ENCODE measurements around the gene GCNT1. TPM values are rescaled to one million over a fixed set of nuclear protein-coding genes. Genes with fewer than 3 reads are reported as not detected.

GCNT1 gene
- total RNA-seq, 1 donor from 2014 or later: 8.0 TPM

GRCh38 chr9:76448501-76448900 is 10.5 kb upstream of the GCNT1 start:
- Mint-ChIP-seq H3K27me3 (ENCODE audit: unreplicated experiment) (peaks cover 5% of the 10 kb centered on the region), H3K4me3 (ENCODE audit: unreplicated experiment) (no peak overlapping the region), H3K4me1 (ENCODE audit: unreplicated experiment) (peaks cover 19% of the 10 kb centered on the region), H3K9me3 (ENCODE audit: unreplicated experiment) (no peaks in the 10 kb centered on the region), H3K27ac (ENCODE audit: unreplicated experiment) (no peak overlapping the region), H3K36me3 (ENCODE audit: unreplicated experiment) (no peaks in the 10 kb centered on the region)
- no peak for DNase-seq (ENCODE audit: extremely low spot score, unreplicated experiment)
- TF ChIP-seq CTCF (IDR thresholded peaks at IDR 0.05): no peak

GRCh38 chr9:76451234-76451633 is 7.7 kb upstream of the GCNT1 start:
- no peak for DNase-seq (ENCODE audit: extremely low spot score, unreplicated experiment)
- no peak for TF ChIP-seq CTCF (IDR thresholded peaks at IDR 0.05)
- no peak overlapping the region for H3K4me3 Mint-ChIP-seq (ENCODE audit: unreplicated experiment)

GRCh38 chr9:76452839-76453238 is 6.1 kb upstream of the GCNT1 start:
- Mint-ChIP-seq H3K27ac (ENCODE audit: unreplicated experiment) (no peak overlapping the region), H3K9me3 (ENCODE audit: unreplicated experiment) (no peaks in the 10 kb centered on the region), H3K4me1 (ENCODE audit: unreplicated experiment) (peaks cover 26% of the 10 kb centered on the region), H3K4me3 (ENCODE audit: unreplicated experiment) (no peak overlapping the region), H3K27me3 (ENCODE audit: unreplicated experiment) (no peaks in the 10 kb centered on the region), H3K36me3 (ENCODE audit: unreplicated experiment) (no peaks in the 10 kb centered on the region)
- no peak for TF ChIP-seq CTCF (IDR thresholded peaks at IDR 0.05)
- DNase-seq (ENCODE audit: extremely low spot score, unreplicated experiment): no peak

More at GRCh38 chr9:76451234-76451633, 7.7 kb upstream of the GCNT1 start:
- peaks cover 25% of the 10 kb centered on the region for H3K4me1 Mint-ChIP-seq (ENCODE audit: unreplicated experiment)
- H3K36me3 Mint-ChIP-seq (ENCODE audit: unreplicated experiment): no peaks in the 10 kb centered on the region
- no peak overlapping the region for H3K27ac Mint-ChIP-seq (ENCODE audit: unreplicated experiment)
- no peaks in the 10 kb centered on the region for H3K9me3 Mint-ChIP-seq (ENCODE audit: unreplicated experiment)
- no peaks in the 10 kb centered on the region for H3K27me3 Mint-ChIP-seq (ENCODE audit: unreplicated experiment)

GRCh38 chr9:76453785-76454184 is 5.2 kb upstream of the GCNT1 start:
- Mint-ChIP-seq H3K4me1 (ENCODE audit: unreplicated experiment) (peaks cover 28% of the 10 kb centered on the region), H3K27me3 (ENCODE audit: unreplicated experiment) (no peaks in the 10 kb centered on the region), H3K36me3 (ENCODE audit: unreplicated experiment) (no peaks in the 10 kb centered on the region), H3K27ac (ENCODE audit: unreplicated experiment) (no peak overlapping the region), H3K9me3 (ENCODE audit: unreplicated experiment) (no peaks in the 10 kb centered on the region), H3K4me3 (ENCODE audit: unreplicated experiment) (no peak overlapping the region)
- no peak for DNase-seq (ENCODE audit: extremely low spot score, unreplicated experiment)
- TF ChIP-seq CTCF (IDR thresholded peaks at IDR 0.05): no peak

GRCh38 chr9:76454311-76454710 is 4.7 kb upstream of the GCNT1 start:
- H3K27ac Mint-ChIP-seq (ENCODE audit: unreplicated experiment): no peak overlapping the region
- no peak for DNase-seq (ENCODE audit: extremely low spot score, unreplicated experiment)
- TF ChIP-seq CTCF (IDR thresholded peaks at IDR 0.05): no peak
- H3K4me3 Mint-ChIP-seq (ENCODE audit: unreplicated experiment): no peak overlapping the region
- H3K9me3 Mint-ChIP-seq (ENCODE audit: unreplicated experiment): no peaks in the 10 kb centered on the region
- H3K4me1 Mint-ChIP-seq (ENCODE audit: unreplicated experiment): peaks cover 28% of the 10 kb centered on the region
- H3K27me3 Mint-ChIP-seq (ENCODE audit: unreplicated experiment): no peaks in the 10 kb centered on the region
- no peaks in the 10 kb centered on the region for H3K36me3 Mint-ChIP-seq (ENCODE audit: unreplicated experiment)

All from osteocyte (in vitro differentiated cells).